Neuronal stem cell (in vitro differentiated cells): ENCODE measurements around the gene SLC15A2.
A peak's percentile ranks its signal among the peaks of the same experiment; 100 is the strongest.
"Not testable (repeated sequence)": the region's sequence is repeated elsewhere in the genome, so short reads cannot be mapped to it uniquely, and the experiment has no call there.

Experiments
- DNase-seq: peaks from one replicate; pipeline ENCODE4 v3.0.0-alpha.2; 2013; ENCODE audit warnings: low spot score
- H2AFZ ChIP-seq: one replicate; pipeline ENCODE4 v1.6.1; 2013; ENCODE audit warnings: mild to moderate bottlenecking, low read length, inconsistent platforms
- H2AK5ac ChIP-seq: 2 replicates; pipeline ENCODE4 v1.6.1; 2013; ENCODE audit warnings: low read depth, mild to moderate bottlenecking, inconsistent platforms, low read length, moderate library complexity, mixed read lengths
- H2BK120ac ChIP-seq: 2 replicates; pipeline ENCODE4 v1.6.1; 2013; ENCODE audit warnings: low read depth, mild to moderate bottlenecking, inconsistent platforms, low read length, moderate library complexity, mixed read lengths
- H2BK12ac ChIP-seq: one replicate; pipeline ENCODE4 v1.6.1; 2013; ENCODE audit warnings: low read length, inconsistent platforms
- H2BK15ac ChIP-seq: 2 replicates; pipeline ENCODE4 v1.6.1; 2013; ENCODE audit warnings: mild to moderate bottlenecking, low read length, inconsistent platforms, mixed read lengths
- H2BK5ac ChIP-seq: one replicate; pipeline ENCODE4 v1.6.1; 2013; ENCODE audit warnings: inconsistent platforms, mild to moderate bottlenecking, low read length, moderate library complexity
- H3K14ac ChIP-seq: one replicate; pipeline ENCODE4 v1.6.1; 2013; ENCODE audit warnings: low read length, inconsistent platforms
- H3K18ac ChIP-seq: 2 replicates; pipeline ENCODE4 v1.6.1; 2013; ENCODE audit warnings: low read length, inconsistent platforms
- H3K23ac ChIP-seq: 2 replicates; pipeline ENCODE4 v1.6.1; 2013; ENCODE audit warnings: low read depth, mild to moderate bottlenecking, mixed read lengths, low read length, inconsistent platforms; ENCODE audit not compliant: poor library complexity
- H3K27ac ChIP-seq: replicated peaks from 3 replicates; pipeline ENCODE4 v1.5.1; 2013; ENCODE audit warnings: low read length, inconsistent platforms
- H3K27me3 ChIP-seq, 3 experiments: 2 replicates each; pipeline ENCODE4 v1.6.1; 2013; ENCODE audit warnings: low read length in 3 of 3, mild to moderate bottlenecking in 2 of 3, inconsistent platforms in 1 of 3, low read depth in 1 of 3, mixed read lengths in 1 of 3, moderate library complexity in 1 of 3; ENCODE audit not compliant: control insufficient read depth in 3 of 3, insufficient read depth in 3 of 3
- H3K36me3 ChIP-seq, 2 donors: replicated peaks in 1 of 2; 2 replicates each; pipeline ENCODE4 v1.6.1; 2013; ENCODE audit warnings: low read length in 2 of 2; ENCODE audit not compliant: control insufficient read depth in 2 of 2, insufficient read depth in 2 of 2
- H3K4ac ChIP-seq: 2 replicates; pipeline ENCODE4 v1.6.1; 2013; ENCODE audit warnings: inconsistent platforms, mild to moderate bottlenecking, low read length, moderate library complexity
- H3K4me1 ChIP-seq, 2 donors: 1 replicate in 1 of 2; 2 replicates in 1 of 2; pipeline ENCODE4 v1.6.1; 2013; ENCODE audit warnings: low read length in 2 of 2, low read depth in 1 of 2; ENCODE audit not compliant: control insufficient read depth in 2 of 2, insufficient read depth in 1 of 2
- H3K4me2 ChIP-seq: one replicate; pipeline ENCODE4 v1.6.1; 2013; ENCODE audit warnings: mild to moderate bottlenecking, low read length, inconsistent platforms; ENCODE audit not compliant: insufficient read depth, poor library complexity, severe bottlenecking
- H3K4me3 ChIP-seq, 2 donors: 2 replicates each; pipeline ENCODE4 v1.5.1; 2013; ENCODE audit warnings: low read length in 2 of 2, mild to moderate bottlenecking in 2 of 2, inconsistent platforms in 1 of 2, moderate library complexity in 1 of 2
- H3K79me1 ChIP-seq: one replicate; pipeline ENCODE4 v1.6.1; 2013; ENCODE audit warnings: low read depth, mild to moderate bottlenecking, inconsistent platforms, low read length, moderate library complexity
- H3K9ac ChIP-seq: one replicate; pipeline ENCODE4 v1.6.1; 2013; ENCODE audit warnings: mild to moderate bottlenecking, low read depth, low read length, inconsistent platforms; ENCODE audit not compliant: poor library complexity
- H3K9me3 ChIP-seq, 2 donors: replicated peaks in 1 of 2; 2 replicates each; pipeline versions ENCODE3 to v1.6.1; 2013; ENCODE audit warnings: low read length in 2 of 2, mild to moderate bottlenecking in 2 of 2, inconsistent platforms in 1 of 2, low read depth in 1 of 2, mixed read lengths in 1 of 2, moderate library complexity in 1 of 2; ENCODE audit not compliant: control insufficient read depth in 2 of 2, insufficient read depth in 1 of 2
- H4K8ac ChIP-seq: one replicate; pipeline ENCODE4 v1.6.1; 2013; ENCODE audit warnings: low read depth, mild to moderate bottlenecking, inconsistent platforms, low read length, moderate library complexity
- H4K91ac ChIP-seq: one replicate; pipeline ENCODE4 v1.6.1; 2013; ENCODE audit warnings: low read length, low read depth, mild to moderate bottlenecking, inconsistent platforms; ENCODE audit not compliant: poor library complexity
- WGBS, 2 donors: extraction: QIAGEN DNeasy Blood & Tissue Kit; methylation state at CpG; one replicate each; pipeline ENCODE4 v1.1.7; 2013; ENCODE audit warnings: missing lambda C conversion rate in 2 of 2, mixed read lengths in 1 of 2; ENCODE audit not compliant: insufficient read length in 2 of 2, insufficient replicate concordance in 1 of 2; ENCODE audit errors: extremely low coverage in 2 of 2; 5-methylcytosine and 5-hydroxymethylcytosine counted together

Gene SLC15A2

GRCh38 chr3:121918779-121919483, 24.7 kb downstream of the SLC15A2 start:
- no peak overlapping the region for H3K27ac ChIP-seq

GRCh38 chr3:121924734-121925133, 30.5 kb downstream of the SLC15A2 start:
- Histone ChIP-seq H3K9me3 (no peaks in the 10 kb centered on the region), H3K27me3 (no peaks in the 10 kb centered on the region), H3K4ac (no peak overlapping the region), H2BK12ac (no peak overlapping the region), H4K8ac (no peak overlapping the region), H3K4me2 (no peak overlapping the region), H2AFZ (no peak overlapping the region), H3K36me3 (no peaks in the 10 kb centered on the region), H4K91ac (no peak overlapping the region), H2AK5ac (no peak overlapping the region), H3K14ac (no peak overlapping the region), H3K9ac (no peak overlapping the region), H3K18ac (no peak overlapping the region), H3K4me3 (no peak overlapping the region), H2BK5ac (no peak overlapping the region), H3K27ac (no peak overlapping the region), H2BK15ac (no peak overlapping the region), H3K4me1 (no peaks in the 10 kb centered on the region), H3K23ac (no peak overlapping the region), H2BK120ac (no peak overlapping the region), H3K79me1 (no peaks in the 10 kb centered on the region)
- no CpG with 5 or more reads among the region's 3 CpGs for WGBS, 2 donors
- DNase-seq, result no peak

More at GRCh38 chr3:121918779-121919483, 24.7 kb downstream of the SLC15A2 start:
- Histone ChIP-seq H3K27me3 (no peaks in the 10 kb centered on the region), H2AFZ (no peak overlapping the region), H3K79me1 (no peaks in the 10 kb centered on the region), H2BK120ac (no peak overlapping the region), H2BK5ac (no peak overlapping the region), H3K9me3 (no peaks in the 10 kb centered on the region), H3K14ac (no peak overlapping the region), H2BK15ac (no peak overlapping the region), H2BK12ac (no peak overlapping the region), H3K18ac (no peak overlapping the region), H3K4me2 (no peak overlapping the region), H3K4me3 (peak overlapping the region in 1 of 2 donors; percentile 34), H3K4me1 (peaks cover 0 to 1% of the 10 kb centered on the region in 2 donors), H3K9ac (no peak overlapping the region), H3K23ac (no peak overlapping the region), H3K36me3 (no peaks in the 10 kb centered on the region), H3K4ac (no peak overlapping the region), H2AK5ac (no peak overlapping the region), H4K91ac (no peak overlapping the region), H4K8ac (no peak overlapping the region)
- no peak for DNase-seq
- no CpG with 5 or more reads among the region's 19 CpGs for WGBS, 2 donors

- Histone ChIP-seq H3K36me3 (no peaks in the 10 kb centered on the region), H2BK15ac (peak overlapping the region; percentile 16), H3K79me1 (no peaks in the 10 kb centered on the region), H4K8ac (no peak overlapping the region), H3K27me3 (no peaks in the 10 kb centered on the region), H2BK12ac (no peak overlapping the region), H3K9me3 (no peaks in the 10 kb centered on the region), H3K4me2 (no peak overlapping the region), H2AFZ (no peak overlapping the region), H3K27ac (no peak overlapping the region), H3K23ac (peak overlapping the region; percentile 9), H3K4me1 (no peaks in the 10 kb centered on the region), H2AK5ac (no peak overlapping the region), H3K4me3 (no peak overlapping the region), H2BK120ac (no peak overlapping the region), H3K18ac (no peak overlapping the region), H2BK5ac (no peak overlapping the region), H4K91ac (no peak overlapping the region), H3K9ac (no peak overlapping the region), H3K4ac (no peak overlapping the region), H3K14ac (no peak overlapping the region)
- DNase-seq, result no peak
- WGBS, 2 donors, result no CpG with 5 or more reads among the region's 1 CpG
Observed at GRCh38 chr3:121926380-121926779, 32.2 kb downstream of the SLC15A2 start.

- not testable (repeated sequence) for H3K27me3 ChIP-seq, H3K23ac ChIP-seq, H4K91ac ChIP-seq, H3K14ac ChIP-seq, H4K8ac ChIP-seq, H2BK12ac ChIP-seq, H2BK5ac ChIP-seq, H3K4ac ChIP-seq, H3K4me3 ChIP-seq, H2AFZ ChIP-seq, H3K18ac ChIP-seq, H3K27ac ChIP-seq, H3K79me1 ChIP-seq, H3K9me3 ChIP-seq, H3K9ac ChIP-seq, H2BK120ac ChIP-seq, H2BK15ac ChIP-seq, H3K36me3 ChIP-seq, H2AK5ac ChIP-seq, DNase-seq, H3K4me1 ChIP-seq
- WGBS, 2 donors, result no CpG with 5 or more reads among the region's 29 CpGs
- peak overlapping the region; percentile 11 for H3K4me2 ChIP-seq
Observed at GRCh38 chr3:121938141-121938855, 44.1 kb downstream of the SLC15A2 start.
